H1 (cell line): ENCODE measurements around the gene GCNA. TPM values are rescaled to one million over a fixed set of nuclear protein-coding genes. Genes with fewer than 3 reads are reported as not detected.
A peak's percentile ranks its signal among the peaks of the same experiment; 100 is the strongest.

Experiments used
- BCL11A ChIP-seq, 2 experiments: IDR thresholded peaks; one replicate each; pipeline ENCODE4 v1.6.1; 2011; ENCODE audit warnings: low read depth in 2 of 2, low read length in 2 of 2, mild to moderate bottlenecking in 2 of 2
- CBX8 ChIP-seq: fragments of 300-800, 300-1000 bp; sonication (generic); IDR thresholded peaks from 2 replicates; pipeline ENCODE4 v1.7.1; 2016; ENCODE audit warnings: low read depth, low read length, borderline replicate concordance
- CHD1 ChIP-seq: IDR thresholded peaks from 2 replicates; pipeline ENCODE4 v1.6.1; 2012; ENCODE audit warnings: low read depth, low read length, improper control_type of control experiment
- GABPA ChIP-seq: IDR thresholded peaks from 2 replicates; pipeline ENCODE4 v1.6.1; 2011; ENCODE audit warnings: mild to moderate bottlenecking, low read length, moderate library complexity, borderline replicate concordance; ENCODE audit not compliant: insufficient read depth
- KDM4A ChIP-seq: IDR thresholded peaks from one replicate; pipeline ENCODE4 v1.7.1; 2012; ENCODE audit warnings: low read depth, mild to moderate bottlenecking, moderate library complexity, low read length, inconsistent platforms; ENCODE audit not compliant: severe bottlenecking
- RAD21 ChIP-seq, 2 experiments: IDR thresholded peaks in 1 of 2; conservative IDR thresholded peaks in 1 of 2; 2 replicates each; pipeline ENCODE4 v1.6.1; 2011; ENCODE audit warnings: low read depth in 2 of 2, low read length in 2 of 2, improper control_type of control experiment in 1 of 2, inconsistent platforms in 1 of 2, mild to moderate bottlenecking in 1 of 2, moderate library complexity in 1 of 2
- SP4 ChIP-seq: IDR thresholded peaks from 2 replicates; pipeline ENCODE4 v1.6.1; 2012; ENCODE audit warnings: low read length, inconsistent platforms
- TEAD4 ChIP-seq: IDR thresholded peaks from 2 replicates; pipeline ENCODE4 v1.6.1; 2012; ENCODE audit warnings: low read depth, low read length, inconsistent platforms, mixed read lengths
- polyA plus RNA-seq, 7 experiments: library from polyadenylated mRNA; depleted of rRNA in 3 of 7; stranded (reverse) in 5 of 7; unstranded in 2 of 7; fragments of >200 nt in 5 of 7; fragments of 200-250 nt in 2 of 7; gene quantifications; 1 replicate in 5 of 7; 2 replicates in 1 of 7; 4 replicates in 1 of 7; pipeline versions ENCODE4 v1.2.1 to v1.2.3, GENCODE V29; 2011 to 2013; ENCODE audit warnings: missing spikeins in 2 of 7, mixed read lengths in 2 of 7
- total RNA-seq: library from RNA; stranded (reverse); fragmentation: NEBNext Ultra II Directional; extraction: Animal tissue kit (Norgen Biotek cat#: 25700); gene quantifications from 2 replicates; pipeline ENCODE4 v1.2.1, GENCODE V29; 2021
- TF ChIP-seq, protein P1 (sequence below): fragments of 300-600 bp; sonication (generic); IDR thresholded peaks from 2 replicates; pipeline ENCODE4 v1.7.1; 2012; ENCODE audit warnings: low read length, moderate library complexity, mild to moderate bottlenecking, inconsistent platforms; ENCODE audit not compliant: insufficient replicate concordance
- TF ChIP-seq, protein P2 (sequence below): IDR thresholded peaks from 2 replicates; pipeline ENCODE4 v1.6.1; 2012; ENCODE audit warnings: low read length, inconsistent platforms

The GCNA gene
- total and polyA plus RNA-seq, 2 of the 8 experiments (the other 6 are each of a cell fraction or from before 2014, with no cell fraction given): 0.41 to 0.95 TPM

DNA sequence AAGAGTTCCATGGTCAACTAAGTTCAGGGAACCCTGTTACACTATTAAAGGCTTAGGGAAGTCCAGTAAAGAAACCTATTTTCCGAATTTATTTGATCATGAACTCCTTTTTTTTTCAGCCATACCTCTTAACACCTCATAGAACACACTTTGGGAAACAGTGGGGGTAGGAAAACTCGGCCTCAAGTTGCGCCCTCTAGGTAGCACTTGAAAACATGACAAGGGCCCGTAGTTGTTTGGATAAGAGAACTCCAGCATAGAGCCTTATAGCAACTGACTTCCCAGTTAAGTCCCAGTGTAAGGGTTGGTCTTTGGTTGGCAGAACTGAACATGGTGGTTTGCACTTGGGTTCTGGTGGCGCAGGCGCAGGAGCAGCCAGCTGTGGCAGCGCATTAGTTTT is 30.9 kb upstream of the GCNA start (continued):
- TF ChIP-seq, protein P1, sequence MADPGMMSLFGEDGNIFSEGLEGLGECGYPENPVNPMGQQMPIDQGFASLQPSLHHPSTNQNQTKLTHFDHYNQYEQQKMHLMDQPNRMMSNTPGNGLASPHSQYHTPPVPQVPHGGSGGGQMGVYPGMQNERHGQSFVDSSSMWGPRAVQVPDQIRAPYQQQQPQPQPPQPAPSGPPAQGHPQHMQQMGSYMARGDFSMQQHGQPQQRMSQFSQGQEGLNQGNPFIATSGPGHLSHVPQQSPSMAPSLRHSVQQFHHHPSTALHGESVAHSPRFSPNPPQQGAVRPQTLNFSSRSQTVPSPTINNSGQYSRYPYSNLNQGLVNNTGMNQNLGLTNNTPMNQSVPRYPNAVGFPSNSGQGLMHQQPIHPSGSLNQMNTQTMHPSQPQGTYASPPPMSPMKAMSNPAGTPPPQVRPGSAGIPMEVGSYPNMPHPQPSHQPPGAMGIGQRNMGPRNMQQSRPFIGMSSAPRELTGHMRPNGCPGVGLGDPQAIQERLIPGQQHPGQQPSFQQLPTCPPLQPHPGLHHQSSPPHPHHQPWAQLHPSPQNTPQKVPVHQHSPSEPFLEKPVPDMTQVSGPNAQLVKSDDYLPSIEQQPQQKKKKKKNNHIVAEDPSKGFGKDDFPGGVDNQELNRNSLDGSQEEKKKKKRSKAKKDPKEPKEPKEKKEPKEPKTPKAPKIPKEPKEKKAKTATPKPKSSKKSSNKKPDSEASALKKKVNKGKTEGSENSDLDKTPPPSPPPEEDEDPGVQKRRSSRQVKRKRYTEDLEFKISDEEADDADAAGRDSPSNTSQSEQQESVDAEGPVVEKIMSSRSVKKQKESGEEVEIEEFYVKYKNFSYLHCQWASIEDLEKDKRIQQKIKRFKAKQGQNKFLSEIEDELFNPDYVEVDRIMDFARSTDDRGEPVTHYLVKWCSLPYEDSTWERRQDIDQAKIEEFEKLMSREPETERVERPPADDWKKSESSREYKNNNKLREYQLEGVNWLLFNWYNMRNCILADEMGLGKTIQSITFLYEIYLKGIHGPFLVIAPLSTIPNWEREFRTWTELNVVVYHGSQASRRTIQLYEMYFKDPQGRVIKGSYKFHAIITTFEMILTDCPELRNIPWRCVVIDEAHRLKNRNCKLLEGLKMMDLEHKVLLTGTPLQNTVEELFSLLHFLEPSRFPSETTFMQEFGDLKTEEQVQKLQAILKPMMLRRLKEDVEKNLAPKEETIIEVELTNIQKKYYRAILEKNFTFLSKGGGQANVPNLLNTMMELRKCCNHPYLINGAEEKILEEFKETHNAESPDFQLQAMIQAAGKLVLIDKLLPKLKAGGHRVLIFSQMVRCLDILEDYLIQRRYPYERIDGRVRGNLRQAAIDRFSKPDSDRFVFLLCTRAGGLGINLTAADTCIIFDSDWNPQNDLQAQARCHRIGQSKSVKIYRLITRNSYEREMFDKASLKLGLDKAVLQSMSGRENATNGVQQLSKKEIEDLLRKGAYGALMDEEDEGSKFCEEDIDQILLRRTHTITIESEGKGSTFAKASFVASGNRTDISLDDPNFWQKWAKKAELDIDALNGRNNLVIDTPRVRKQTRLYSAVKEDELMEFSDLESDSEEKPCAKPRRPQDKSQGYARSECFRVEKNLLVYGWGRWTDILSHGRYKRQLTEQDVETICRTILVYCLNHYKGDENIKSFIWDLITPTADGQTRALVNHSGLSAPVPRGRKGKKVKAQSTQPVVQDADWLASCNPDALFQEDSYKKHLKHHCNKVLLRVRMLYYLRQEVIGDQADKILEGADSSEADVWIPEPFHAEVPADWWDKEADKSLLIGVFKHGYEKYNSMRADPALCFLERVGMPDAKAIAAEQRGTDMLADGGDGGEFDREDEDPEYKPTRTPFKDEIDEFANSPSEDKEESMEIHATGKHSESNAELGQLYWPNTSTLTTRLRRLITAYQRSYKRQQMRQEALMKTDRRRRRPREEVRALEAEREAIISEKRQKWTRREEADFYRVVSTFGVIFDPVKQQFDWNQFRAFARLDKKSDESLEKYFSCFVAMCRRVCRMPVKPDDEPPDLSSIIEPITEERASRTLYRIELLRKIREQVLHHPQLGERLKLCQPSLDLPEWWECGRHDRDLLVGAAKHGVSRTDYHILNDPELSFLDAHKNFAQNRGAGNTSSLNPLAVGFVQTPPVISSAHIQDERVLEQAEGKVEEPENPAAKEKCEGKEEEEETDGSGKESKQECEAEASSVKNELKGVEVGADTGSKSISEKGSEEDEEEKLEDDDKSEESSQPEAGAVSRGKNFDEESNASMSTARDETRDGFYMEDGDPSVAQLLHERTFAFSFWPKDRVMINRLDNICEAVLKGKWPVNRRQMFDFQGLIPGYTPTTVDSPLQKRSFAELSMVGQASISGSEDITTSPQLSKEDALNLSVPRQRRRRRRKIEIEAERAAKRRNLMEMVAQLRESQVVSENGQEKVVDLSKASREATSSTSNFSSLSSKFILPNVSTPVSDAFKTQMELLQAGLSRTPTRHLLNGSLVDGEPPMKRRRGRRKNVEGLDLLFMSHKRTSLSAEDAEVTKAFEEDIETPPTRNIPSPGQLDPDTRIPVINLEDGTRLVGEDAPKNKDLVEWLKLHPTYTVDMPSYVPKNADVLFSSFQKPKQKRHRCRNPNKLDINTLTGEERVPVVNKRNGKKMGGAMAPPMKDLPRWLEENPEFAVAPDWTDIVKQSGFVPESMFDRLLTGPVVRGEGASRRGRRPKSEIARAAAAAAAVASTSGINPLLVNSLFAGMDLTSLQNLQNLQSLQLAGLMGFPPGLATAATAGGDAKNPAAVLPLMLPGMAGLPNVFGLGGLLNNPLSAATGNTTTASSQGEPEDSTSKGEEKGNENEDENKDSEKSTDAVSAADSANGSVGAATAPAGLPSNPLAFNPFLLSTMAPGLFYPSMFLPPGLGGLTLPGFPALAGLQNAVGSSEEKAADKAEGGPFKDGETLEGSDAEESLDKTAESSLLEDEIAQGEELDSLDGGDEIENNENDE: no peak
- TF ChIP-seq KDM4A: no peak
- TF ChIP-seq RAD21 (IDR thresholded peaks at IDR 0.05 in 1 of 2, conservative IDR thresholded peaks at IDR 0.05 in 1 of 2; ENCODE audit: low read depth in 2 of 2, low read length in 2 of 2): peak in 1 of 2 experiments; percentile 13; a peak in 2 of 4 replicates
- TF ChIP-seq, protein P2, sequence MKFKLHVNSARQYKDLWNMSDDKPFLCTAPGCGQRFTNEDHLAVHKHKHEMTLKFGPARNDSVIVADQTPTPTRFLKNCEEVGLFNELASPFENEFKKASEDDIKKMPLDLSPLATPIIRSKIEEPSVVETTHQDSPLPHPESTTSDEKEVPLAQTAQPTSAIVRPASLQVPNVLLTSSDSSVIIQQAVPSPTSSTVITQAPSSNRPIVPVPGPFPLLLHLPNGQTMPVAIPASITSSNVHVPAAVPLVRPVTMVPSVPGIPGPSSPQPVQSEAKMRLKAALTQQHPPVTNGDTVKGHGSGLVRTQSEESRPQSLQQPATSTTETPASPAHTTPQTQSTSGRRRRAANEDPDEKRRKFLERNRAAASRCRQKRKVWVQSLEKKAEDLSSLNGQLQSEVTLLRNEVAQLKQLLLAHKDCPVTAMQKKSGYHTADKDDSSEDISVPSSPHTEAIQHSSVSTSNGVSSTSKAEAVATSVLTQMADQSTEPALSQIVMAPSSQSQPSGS: no peak
- no peak for TF ChIP-seq CBX8
- no peak for TF ChIP-seq BCL11A (IDR thresholded peaks at IDR 0.05; ENCODE audit: low read depth in 2 of 2, low read length in 2 of 2)
- no peak for TF ChIP-seq GABPA
- no peak for TF ChIP-seq SP4
- TF ChIP-seq TEAD4: no peak
- no peak for TF ChIP-seq CHD1
